NCI-H1092 (cell line): ENCODE results near the gene ZMIZ1.
"Not testable (repeated sequence)": the region's sequence is repeated elsewhere in the genome, so short reads cannot be mapped to it uniquely, and the experiment has no call there.

Source experiments
- DNase-seq: peaks from one replicate; lab custom pipeline; 2025; lab: John Stamatoyannopoulos, UW

The ZMIZ1 gene

DNA sequence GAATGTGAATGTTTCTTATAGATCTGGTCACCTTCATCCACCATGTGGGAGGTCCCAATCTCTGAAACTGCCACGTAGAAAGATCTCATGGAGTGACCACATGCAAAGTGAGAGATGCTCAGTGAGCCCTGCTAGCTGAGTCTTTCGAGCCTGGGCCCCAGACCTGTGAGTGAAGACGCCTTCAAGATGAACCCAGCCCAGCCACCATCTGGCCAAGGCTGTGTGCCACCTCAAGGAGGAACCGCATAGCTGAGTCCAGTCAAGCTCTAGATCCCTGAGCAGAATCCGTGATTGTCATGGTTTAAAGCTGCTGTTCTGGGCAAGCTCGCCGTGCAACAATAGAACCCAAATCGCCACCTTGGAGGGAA, 258.3 kb downstream of the ZMIZ1 start:
- no peak for DNase-seq

DNA sequence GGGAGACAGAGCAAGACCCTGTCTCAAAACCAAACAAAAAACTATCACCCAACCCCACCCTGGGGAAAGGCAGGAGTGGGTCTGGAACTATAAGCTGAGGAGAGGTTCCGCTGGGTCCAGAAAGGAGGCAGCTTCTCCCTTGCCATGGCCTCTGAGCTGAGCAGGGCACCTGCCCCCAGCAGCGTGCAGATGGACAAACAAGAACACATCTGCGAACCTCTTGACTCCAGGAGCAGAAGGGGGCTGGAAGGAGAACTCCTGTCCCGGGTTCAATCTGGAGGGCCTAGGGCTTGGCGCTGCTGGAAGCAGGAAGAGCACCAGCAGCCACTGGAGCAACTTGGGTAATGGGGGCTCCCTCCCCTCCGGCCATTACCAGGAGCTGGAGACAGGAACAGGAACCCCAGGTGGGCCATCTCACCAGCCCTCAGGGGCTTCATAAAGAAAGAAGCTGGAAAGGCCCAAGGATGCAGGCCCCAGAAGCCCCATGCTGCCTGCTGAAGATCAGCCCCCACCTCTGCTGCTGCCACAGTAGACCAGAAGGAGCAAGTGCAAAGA, 259.5 kb downstream of the ZMIZ1 start:
- DNase-seq, result no peak

DNA sequence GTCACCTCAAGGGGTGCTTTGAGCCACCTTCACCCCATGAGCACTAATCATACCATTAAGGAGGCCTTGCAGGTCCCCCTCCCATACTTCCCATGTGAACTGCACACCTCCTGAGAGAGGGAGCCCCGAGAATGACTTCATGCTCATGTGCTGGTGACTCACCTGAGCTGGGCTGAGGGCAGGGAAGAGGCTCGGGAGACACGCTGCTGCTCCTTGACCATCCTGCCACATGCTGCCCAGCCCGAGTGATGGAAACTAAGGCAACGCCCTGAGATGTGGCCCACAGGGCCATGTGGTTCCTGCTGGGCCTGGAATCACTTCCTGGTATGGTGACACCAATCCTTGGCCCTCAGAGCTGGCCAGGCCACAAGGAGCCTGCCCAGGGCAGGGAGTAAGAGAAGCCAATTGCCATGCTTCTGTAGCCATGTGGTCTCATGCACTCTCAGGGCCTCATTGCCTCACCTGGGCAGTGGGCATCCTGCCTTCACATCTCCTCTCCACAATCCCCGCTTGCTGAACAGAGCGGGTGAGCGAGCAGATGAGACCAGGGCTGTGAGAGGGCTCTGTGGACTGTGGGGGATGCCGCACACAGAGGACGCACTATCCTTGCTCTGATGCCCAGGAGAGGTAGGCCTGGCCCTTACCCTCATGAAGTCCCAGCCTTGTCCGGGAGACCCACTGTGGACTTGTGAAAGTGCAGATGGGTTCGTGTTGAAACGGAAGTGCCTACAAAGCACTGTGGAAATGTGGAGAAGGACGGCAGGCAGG, 260.2 kb downstream of the ZMIZ1 start:
- no peak for DNase-seq

DNA sequence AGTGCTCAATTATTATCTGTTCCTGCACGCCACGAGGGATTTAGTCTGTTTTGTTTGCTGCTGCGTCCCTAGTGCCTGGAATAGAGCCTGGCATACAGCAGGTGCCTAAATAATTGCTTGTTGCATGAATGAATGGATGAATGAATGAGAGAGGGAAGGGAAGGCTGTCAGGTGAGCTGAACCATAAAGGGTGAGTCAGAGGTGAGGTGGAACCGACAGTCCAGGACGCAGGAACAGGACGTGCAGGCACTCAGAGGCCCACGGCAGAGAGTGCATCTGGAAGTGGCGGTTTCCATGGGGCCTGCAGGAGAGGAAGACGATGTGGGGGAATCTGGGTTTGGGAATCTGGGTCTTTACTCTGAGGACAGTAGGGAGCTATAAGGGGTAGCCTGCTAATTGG, 260.8 kb downstream of the ZMIZ1 start:
- DNase-seq, result no peak

DNA sequence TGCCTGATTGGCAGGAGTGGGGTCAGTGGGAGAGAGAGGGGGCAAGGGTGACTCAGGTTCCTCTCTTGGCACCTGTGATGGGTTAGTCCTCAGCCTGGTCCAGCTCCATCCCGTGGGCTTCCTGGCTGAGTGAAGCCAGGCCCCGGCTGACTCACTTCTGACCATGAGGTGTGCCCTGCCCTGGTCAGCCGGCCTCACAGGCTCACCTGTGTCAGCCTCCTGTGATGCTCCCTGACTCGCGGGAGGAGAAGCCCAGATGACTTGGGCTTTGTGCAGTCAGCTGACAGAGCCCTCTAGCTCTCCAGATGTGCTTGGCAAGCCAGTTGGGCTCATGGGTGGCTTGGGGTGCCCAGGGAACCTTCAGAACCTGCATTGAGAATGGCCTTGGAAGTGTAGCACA, 262.5 kb downstream of the ZMIZ1 start:
- DNase-seq, result no peak

DNA sequence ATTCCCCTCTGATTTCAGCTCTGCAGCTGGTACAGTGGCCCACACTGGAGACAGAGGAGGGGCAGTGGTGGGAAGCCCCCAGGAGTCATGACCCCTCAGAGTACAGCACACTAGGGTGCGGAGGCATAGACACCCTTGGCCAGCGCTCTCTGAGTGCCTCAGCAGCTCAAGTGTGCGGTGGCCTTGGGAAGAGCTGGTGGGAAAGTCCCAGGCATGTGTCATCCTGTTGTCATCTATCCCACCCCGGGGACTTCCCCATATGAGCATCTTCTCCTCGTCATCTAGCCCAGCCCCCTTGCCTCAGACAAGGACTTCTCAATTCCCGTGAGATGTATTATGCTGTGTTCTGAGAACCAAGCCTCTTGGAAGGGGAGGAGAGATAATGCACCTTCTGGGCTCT, 262.9 kb downstream of the ZMIZ1 start:
- DNase-seq, result no peak

DNA sequence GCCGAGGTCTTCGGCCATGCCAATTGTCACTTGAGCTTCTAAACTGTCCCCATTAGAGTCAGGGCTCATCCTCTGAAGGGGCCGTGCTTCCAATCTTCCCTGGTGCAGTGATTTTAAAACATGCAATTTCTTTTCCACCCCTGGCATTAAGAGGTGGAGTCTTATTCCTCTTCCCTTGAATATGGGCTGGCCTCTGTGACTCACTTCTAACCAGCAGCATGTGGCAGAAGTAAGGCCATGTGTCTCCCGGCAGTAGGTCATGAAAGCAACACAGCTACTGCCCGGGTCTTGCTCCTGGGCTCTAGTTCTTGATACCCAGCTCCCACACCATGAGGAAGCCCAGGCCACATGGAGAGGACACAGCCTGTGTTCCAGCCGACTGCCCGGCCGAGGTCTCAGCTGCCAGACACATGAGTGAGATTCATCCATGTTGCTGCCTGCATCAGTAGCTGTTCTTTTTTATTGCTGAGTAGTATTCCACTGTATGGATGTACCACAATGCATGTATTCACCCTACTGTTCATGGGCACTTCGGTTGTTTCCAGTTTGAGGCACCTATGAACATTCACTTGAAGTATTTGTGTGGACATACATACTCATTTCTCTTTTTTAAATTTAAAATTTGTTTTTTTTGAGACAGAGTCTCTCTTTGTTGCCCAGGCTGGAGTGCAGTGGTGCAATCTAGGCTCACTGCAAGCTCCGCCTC, 264.0 kb downstream of the ZMIZ1 start:
- DNase-seq, result not testable (repeated sequence)

DNA sequence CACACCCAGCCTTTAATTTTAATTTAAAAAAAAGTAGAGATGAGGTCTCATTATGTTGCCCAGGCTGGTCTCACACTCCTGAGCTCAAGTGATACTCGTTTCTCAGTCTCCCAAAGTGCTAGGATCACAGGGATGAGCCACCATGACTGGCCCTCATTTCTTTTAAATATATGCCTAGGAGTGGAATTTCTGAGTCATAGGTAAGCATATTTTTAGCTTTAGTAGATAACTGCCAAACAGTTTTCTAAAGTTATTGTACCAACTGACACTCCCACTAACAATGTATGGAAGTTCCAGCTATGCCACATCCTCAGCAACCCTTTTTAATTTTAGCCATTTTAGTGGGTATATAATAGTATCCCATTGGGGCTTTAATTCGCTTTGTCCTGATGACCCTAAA, 264.7 kb downstream of the ZMIZ1 start:
- no peak for DNase-seq

DNA sequence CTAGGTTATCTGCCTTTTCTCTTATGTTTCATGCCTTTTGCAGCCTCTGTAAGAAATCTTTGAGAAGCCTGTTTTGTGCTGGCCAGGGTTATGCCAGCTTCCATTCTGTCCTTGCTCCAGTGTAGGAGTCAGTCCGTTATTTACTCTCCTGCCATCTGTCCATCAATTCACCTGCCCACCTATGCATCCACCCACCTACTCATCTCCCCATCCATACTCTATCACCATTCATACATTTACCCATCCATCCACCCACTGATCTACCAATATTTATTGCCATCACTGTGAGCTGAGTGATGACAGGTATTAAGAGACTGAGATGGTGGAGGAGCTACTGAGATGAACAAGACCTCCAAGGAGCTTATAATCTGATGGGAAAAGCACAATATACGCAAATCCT, 265.8 kb downstream of the ZMIZ1 start:
- DNase-seq, result no peak

DNA sequence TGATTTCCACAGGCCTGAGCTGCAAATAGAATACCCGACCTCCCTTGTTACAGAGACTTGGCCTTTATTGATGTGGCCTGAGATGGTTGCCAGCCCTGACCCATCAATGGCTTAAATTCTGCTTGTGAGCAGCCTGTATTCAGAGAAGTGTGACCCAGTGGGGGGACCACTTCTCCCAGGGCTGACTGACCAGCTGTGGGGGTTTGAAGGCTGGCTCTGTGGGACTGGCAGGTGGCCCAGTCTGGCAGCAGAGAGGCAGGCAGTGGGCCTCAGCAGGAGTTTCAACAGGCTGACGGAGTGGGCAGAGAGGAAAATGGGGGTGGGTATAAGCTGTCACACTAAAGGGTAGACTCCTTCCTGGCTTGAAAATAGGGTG, 266.3 kb downstream of the ZMIZ1 start:
- no peak for DNase-seq

DNA sequence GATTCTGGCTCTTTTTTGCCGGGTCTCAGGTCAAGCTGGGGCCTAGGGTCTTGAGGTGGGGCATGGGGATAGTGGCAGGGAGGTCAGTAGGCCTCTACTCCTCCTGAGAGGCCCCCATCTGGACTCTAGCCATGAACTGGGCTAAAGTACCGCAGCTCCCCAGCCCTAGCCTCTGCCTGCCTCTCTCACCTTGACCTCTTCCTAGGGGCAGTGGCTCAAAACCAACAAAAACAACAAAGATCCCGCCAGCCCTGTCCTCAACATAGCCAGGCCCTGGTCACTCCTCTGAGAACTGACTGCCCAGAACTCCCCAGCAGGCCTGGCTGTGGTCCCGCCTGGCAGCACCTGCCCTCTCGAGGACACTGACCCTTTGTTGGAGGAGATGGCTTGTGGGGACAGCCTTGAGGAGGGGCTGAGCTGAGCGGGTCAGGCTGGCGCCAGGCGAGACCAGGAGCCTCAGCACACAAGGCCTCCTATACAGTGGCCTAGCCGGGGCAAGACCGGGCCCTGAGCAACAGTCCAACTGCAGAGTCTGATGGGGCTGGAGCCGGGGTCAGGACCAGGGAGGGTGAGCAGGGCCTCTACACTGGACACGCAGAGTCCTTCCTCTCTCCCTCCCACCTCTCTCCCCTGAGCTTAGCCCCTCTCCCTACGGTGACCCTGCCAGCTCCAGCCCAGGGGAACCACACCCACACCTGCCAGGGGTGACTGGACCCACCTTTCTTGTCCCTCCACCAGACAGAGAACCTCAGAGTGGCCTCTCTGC, 266.9 kb downstream of the ZMIZ1 start:
- DNase-seq, result no peak

DNA sequence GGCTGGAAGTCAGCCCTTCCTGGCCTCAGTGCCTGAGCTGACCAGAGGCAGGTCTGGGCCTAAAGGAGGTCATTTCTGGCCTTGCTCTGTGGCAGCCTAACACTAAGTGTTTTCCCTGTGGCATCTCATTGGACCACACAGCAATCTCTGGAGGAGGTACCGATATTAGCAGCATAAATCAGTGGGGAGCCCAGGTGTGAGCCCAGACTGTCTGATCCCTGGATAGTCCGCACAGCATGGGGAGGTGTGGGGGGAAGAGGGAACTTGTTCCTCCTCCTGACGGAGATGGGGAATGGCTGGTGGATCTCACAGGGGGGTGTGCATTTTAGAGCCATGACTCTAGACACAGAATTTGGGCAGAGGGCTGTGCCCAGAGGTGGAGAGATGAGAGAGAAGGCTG, 267.5 kb downstream of the ZMIZ1 start:
- no peak for DNase-seq

DNA sequence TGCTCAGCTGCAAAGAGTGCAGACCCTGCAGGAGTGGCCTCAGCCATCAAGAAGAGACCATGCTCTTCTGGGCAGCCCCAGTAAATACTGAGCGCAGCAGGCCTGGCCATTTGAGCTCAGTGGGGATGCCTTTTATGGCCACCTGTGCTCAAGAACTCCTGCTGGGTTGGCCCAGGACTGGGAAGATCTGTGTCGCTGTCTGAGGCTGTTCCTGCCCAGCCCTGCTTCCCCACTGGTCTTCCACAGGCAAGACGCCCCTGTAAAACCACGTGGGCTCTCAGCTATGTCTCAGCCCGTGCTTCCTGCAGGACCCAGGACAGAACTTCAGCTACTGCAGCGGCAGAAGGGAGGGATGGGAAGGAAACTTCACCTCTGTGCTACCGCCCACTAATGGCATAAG, 268.0 kb downstream of the ZMIZ1 start:
- no peak for DNase-seq

DNA sequence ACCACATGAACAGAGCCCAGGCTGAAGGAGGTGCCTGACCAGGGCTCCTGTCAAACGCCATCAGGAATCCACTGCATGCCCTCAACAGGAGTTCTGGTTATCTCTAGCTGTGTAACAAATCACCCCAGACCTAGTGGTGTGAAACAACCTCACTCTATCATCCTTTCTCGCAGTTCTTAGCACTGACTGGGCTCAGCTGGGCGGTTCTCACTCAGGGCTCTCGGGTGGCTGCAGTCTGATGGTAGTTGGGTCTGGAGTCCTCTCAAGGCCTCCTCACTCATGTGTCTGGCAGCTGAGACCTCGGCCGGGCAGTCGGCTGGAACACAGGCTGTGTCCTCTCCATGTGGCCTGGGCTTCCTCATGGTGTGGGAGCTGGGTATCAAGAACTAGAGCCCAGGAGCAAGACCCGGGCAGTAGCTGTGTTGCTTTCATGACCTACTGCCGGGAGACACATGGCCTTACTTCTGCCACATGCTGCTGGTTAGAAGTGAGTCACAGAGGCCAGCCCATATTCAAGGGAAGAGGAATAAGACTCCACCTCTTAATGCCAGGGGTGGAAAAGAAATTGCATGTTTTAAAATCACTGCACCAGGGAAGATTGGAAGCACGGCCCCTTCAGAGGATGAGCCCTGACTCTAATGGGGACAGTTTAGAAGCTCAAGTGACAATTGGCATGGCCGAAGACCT, 269.2 kb downstream of the ZMIZ1 start:
- not testable (repeated sequence) for DNase-seq

DNA sequence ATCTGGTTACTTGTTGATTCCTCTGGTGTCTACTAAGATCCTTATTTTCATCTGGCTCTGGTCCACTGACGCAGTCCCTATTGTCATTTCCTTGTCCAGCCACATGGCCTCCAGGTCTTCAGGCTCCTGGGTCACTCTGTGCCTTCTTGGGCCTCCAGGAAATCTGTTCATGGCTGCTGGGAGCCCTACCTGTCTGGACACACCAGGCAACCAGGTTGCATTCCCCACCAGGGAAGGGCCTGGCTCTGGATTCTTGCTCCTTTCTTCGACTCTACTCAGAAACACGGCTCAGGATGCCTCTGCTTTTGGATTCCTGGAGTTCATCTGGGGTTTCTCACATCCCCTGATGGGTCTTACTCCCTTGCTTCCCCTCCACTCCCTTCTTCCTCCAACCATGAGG, 270.5 kb downstream of the ZMIZ1 start:
- no peak for DNase-seq

DNA sequence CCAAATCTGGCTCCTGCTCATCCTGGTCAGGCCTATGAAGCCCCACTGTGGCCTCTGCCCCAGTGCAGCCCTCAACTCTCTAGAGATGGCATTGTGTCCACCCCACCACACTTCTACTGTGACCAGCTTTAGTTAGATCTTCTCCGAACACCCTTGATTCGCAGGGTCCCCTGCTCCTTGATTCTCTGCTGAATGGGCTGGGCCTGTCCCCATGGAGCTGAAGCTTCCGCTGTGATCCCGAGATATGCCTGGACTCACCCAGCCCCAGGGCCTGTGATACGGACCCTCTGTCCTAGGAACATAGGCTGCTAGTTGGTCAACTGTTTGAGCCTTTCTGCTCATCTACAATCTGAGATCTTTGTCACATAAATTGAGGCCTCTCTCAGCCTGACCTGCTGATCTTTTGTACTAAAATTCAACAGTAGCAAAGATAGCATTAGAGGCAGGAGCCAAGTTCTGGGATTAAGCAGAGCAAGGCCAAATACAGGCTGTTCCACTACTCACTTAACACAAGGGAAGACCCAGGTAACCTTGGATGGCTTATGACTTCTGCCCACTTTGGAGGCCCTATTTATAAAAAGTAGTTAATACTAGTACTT, 272.0 kb downstream of the ZMIZ1 start:
- no peak for DNase-seq

DNA sequence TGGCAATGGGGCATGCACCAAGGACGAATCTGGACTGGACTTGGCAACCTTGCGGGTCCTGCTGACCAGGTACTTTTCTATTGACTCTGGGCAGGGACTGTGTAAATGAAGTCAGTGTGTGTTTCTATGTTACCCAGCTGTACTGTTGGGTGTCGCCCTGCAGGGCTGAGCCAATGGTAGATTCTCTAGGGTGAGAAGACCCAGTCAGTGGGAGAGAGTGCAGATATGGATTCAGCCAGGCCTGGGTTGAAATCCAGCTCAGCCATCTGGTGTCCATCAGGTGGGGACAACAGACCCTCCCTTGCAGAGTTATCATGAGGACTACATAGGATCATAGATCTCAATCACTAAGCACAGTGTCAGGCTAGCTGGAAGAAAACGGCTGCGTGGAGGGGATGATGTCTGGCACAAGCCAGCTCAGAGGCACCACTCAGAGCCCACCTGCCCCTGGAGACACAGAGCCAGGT, 273.6 kb downstream of the ZMIZ1 start:
- no peak for DNase-seq

DNA sequence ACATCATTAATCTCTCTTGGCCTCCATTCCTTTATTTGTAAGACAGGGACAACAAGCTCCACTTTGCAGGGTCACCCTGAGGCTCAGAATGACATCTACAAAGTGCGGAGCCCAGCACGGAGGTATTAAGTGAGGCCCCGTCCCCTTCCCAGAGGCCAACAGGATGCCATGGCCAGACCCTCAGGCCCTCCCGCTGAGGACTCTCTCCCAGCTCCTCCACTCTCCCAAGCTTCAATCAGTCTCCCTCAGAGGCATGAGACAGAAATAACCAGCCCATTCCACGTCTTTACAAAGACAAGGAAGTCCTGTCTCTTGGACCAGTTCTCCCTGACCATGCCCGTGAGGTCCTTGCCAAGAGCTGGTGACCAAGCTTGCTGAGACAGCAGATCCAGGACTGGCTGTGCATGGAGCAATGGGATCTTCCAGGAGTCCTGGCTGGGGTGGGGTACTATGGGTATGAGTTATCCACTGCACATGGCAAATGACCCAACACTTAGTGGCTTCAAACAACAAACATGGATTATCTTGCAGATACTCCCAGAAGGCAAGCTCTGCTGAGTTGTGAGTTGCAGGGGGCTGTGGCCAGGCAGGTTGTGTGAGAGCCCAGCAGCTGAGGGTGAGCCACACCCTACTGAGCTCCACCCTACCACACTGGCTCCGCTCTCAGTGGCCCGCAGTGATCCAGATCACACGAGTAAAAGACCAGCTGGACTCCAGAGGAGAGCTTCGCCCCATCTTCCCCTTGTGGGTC, 274.2 kb downstream of the ZMIZ1 start:
- DNase-seq, result no peak

DNA sequence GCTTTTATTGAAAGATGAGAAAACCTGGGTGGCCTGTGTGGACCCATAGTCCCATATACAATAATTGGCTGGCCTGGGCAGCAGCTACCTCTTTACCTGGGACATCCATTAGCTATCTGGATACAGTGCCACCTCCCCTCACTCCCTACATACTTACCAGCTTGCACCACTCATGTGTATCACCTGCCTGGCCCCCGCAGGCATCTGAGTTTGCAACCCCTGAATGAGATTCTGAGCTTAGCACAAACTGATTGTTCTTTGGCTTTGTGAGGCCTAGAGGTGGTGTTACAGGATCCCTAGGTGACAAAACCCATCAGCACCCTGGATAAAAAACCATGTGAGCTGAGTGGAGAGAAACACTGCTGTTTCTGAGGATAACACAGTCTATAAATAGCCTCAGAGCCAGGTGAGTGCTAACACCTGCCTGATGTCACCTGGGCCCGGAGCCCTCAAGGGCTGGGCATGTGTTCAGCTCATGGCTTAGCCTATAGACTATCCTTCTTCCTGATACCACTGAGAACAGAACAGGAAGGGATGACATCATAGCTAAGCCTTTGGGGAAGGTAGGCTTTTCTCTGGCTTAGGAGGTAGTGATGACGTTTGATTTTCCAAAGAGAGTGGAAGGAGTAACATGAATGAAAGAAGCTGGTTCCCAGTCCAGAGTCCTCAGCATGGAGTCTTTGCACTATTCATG, 275.9 kb downstream of the ZMIZ1 start:
- DNase-seq, result no peak

DNA sequence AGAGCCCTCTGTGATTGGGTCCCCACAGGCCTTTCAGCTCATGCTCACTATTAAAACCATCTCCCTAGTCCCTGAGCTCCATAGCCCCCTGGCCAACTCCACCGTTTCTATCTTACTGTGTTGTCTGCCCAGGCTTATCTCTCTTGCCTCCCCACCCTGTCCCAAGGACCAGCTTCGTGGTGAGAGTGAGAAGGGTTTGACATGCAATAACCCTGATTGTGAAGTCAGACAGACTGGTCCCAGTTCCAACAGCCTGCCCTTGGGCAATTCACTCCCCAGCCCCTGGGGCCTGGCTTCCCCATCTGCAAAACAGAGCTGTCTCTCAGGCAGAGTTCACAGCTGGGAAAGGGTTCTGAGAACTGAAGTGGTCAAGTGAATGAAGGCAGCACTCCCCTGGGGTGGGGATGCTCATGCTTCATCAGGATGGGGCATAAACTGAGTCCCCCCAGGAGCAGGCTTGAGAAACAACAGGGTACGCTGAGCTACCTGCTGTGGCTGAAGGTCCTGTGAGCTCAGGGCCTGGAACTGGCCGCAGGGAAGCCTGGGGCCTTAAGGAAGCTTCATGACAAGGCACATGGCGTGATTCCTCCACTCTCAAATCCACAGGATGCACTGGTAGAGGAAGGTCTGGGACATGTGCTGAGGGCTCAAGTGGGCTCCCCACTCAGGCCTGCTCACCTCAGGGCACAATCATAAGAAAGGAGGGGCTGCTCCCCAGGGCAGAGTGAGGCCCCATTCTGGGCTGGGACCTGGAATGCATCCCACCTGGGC, 276.7 kb downstream of the ZMIZ1 start:
- DNase-seq, result no peak
